Measurements from ENCODE around the gene ANKMY1.
"Not testable (repeated sequence)": the region's sequence is repeated elsewhere in the genome, so short reads cannot be mapped to it uniquely, and the experiment has no call there.

The ANKMY1 gene

DNA sequence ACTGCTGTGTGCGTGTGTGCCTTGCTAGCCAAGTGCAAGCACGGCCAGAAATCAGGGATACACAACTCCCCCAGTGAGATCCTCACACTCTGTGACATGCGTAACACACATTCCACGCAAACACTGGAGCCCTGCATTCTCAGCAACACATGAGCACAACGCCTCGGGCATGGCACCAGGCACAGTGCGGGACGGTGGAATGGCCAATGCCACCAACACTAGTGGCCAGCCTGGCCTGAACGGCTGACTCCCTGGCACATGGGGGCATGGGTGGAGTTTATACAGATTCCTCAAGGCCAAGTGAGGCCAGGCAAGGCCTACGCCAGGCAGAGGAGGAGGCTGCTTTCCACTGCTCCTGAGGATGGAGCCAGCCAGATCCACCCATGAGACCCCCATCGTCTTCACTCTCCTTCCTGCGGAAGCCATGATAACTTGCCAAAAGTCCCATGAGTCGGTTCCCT is 56.2 kb downstream of the ANKMY1 start:
- no peak for DNase-seq

DNA sequence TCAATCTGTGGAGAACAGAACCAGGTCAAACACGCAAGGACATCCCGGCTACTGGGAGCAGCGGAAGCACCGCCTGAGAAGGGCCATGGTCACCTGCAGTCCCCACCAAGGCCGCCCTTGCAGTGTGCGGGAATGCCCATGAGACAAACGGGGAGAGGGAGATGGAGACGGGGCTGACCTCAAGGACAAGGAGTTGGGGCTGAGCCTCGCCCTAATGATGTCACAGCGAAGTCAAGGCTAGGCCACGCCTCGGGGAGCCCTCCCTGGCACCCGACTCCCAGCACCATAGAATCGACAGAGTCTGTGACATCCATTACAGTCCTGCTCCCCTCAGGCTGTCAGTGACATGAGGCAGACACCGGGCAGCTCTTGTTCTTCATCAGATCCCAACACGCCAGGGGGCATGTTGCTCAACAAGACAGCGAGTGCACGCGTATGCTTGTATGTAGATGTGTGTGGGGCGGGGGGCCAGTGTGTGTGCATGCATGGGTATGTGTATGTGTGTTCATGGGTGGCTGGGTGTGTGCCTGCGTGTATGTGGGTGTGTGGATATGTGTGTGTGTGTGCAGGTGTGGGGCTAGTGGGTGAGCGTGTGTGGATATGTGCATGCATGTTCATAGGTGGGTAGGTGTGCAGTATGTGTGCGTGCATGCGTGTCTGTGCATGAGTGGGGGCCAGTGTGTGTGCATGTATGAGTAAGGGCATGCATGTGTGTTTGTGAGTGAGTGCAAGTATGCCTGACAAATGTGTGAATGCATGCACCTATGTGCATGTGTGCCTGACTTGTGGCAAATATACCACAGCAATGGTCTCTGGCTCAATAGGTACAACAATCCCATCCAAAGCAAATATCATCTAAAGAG is 57.0 kb downstream of the ANKMY1 start:
- no peak for DNase-seq

DNA sequence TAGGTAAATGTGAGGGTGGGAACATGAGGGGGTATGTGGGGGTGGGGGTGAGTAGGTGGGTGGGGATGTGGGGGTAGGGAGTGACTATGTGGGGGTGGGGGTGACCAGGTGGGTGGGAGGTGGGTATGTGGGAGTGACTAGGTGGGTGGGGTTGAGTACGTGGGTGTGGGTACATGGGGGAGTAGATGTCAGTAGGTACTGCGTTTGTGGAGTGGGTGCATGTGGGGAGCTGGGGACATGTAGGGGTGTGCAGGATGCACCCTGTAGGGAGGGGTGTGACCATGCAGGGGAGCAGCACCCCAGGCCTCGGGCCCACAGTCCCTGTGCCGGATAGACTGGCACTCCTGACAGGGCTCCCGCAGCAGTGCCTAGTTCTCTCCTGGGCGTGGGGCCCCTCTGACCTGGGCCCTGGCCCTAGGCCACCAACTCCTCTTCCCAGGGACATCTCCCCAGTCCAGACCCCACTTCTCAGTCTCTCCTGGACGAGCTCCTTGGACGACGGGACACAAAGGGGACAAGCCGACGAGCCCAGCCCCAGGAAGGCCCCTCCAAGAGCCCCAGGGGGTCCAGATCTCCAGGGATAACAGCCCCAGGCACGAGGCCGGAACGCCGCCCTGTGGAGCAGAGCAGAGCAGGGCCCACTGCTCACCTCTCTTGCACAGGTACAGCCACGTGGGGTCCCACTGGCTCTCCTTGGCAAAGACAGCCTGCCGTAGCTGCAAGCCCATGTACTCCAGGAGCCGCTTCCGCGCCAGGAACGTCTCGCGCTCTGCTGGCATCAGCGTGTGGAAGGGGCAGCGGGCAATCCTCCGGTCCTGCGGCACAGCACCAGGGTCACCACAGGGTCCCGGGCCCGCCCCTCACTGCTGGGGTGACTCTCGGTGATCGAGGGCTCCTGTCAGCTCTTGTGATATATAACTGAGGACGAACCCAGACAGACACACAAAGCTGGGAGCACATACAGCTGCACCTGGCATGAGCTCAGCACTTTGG is 58.2 kb downstream of the ANKMY1 start:
- no peak for DNase-seq

DNA sequence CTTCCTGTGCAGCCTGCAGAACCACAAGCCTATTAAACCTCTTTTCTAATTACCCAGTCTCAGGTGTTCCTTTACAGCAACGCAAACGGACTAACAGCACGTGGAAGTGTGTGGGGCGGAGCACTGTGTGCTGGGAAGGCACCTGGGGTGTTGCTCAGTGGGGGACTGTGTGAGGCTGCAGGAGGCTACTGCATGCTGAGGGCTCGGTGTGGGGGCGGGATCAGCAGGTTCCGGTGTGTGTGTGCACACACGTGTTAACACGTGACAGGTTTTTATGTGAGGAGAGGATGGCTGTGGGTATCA is 58.9 kb downstream of the ANKMY1 start:
- no peak for DNase-seq

DNA sequence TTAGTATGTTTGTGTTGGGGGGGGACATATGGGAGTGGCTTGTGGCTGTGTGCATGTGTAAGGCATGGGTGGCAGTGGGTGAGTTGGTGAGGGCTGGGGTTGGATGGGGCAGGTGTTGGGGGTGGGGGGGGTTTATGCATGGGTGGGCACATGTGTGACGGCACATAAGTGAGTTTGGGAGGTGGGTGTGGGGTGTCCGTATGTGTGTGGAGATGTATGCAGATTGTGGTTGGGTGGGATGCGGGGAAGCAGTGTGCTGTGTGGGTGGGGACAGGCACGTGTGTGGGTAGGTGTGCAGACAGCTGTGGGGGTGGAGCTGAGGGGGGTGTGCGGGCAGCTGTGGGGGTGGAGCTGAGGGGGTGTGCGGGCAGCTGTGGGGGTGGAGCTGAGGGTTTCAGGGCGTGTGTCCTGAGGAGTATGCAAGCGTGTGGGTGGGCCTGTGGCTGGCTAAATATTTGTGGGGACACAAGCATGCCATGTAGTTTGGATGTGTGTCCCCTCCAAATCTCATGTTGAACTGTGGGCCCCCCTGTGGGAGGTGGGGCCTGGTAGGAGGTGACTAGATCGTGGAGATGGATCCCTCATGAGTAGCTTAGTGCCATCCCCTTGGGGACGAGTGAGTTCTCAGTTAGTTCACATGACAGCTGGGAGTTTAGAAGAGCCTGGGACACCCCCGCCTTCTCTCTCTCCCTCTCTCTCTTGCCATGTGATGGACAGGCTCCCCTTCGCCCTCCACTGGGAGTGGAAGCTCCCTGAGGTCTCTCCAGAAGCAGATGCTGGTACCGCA is 59.4 kb downstream of the ANKMY1 start:
- DNase-seq: no peak

DNA sequence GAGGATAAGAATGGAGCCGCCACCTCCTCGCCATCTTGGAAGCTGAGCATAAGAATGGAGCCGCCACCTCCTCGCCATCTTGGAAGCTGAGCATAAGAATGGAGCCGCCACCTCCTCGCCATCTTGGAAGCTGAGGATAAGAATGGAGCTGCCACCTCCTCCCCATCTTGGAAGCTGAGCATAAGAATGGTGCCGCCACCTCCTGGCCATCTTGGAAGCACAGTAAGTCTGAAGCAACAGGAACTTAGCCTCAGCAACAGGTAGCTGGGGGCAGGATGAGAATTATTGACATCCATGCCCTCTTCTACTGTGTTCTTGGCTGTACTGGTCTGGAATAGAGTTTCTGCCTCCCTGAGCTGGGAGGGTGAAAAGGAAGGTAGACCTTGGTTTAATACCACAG is 60.7 kb downstream of the ANKMY1 start:
- DNase-seq: peak; percentile 37

DNA sequence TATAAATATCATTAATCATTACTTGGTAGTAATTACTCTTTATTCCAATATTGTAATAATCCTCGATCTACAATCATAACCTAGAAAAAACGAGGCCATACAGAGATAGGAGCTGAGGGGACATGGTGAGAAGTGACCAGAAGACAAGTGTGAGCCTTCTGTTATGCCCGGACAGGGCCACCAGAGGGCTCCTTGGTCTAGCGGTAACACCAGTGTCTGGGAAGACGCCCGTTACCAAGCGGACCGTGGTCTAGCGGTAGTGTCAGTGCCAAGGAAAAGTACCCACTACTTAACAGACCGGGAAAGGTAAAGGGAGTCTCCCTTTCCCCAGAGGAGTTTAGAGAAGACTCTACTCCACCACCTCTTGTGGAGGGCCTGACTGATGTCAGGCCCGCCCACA is 62.8 kb downstream of the ANKMY1 start:
- not testable (repeated sequence) for DNase-seq

DNA sequence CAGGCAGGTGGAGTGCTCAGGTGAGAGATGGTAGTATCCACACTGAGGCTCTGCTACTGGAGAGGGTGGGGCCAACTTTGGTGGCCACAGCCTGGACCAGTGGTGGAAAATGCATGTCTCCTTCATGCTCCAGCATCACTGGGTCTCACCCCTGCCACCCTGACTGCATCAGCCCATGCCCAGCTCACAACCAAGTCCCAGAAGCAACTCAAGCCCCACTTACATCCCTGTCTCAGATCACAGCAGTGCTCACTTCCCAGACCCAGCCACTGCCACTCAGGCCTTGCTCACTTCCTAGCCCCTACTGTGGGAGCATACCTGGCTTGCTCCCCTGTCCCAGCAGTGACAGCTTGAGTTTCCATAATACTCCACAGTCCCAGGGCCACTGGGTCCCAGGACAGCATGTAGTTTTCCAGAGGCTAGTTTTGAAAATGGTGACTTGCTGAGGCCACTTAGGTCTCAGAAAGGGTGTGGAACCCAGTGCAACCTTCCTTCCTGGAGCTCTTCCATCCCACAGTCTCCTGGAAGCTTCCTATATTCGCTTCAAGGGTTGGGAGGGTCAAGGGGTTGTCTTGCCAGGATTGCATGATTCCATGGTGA is 63.5 kb downstream of the ANKMY1 start:
- no peak for DNase-seq

DNA sequence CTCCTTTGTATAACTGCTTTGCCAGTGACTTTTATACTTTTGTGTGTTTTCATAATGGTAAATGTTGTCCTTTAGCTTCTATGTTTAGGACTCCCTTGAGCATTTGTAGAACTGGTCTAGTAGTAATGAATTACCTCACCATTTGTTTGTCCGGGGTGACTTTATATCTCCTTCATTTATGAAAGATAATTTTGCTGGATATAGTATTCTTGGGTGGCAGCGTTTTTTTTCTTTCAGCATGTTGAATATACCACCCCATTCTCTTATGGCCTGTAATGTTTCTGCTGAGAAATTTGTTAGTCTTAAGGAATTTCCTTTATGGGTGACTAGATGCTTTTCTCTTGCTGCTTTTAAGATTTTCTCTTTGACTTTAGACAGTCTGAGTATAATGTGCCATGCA is 66.3 kb downstream of the ANKMY1 start:
- no peak for DNase-seq

DNA sequence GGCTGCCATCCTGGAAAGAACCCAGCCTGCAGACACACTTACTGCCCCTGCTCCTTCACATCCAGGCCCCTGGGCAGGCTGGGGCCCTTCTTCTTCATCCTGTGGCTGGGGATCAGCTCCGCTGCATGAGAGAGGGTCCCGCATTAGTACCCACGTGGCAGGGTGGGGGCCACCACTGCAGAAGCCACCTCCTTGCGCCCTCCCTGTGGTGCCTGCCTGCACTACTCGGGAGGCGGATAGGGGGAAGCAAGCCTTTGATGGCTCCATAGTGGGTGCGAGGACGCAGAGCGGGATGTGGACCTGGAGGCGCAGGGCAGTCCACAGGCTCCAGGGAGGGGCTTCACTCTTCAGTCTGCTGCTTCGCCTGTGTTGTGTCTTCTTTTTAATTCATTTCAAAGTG is 75.6 kb downstream of the ANKMY1 start:
- DNase-seq: no peak

DNA sequence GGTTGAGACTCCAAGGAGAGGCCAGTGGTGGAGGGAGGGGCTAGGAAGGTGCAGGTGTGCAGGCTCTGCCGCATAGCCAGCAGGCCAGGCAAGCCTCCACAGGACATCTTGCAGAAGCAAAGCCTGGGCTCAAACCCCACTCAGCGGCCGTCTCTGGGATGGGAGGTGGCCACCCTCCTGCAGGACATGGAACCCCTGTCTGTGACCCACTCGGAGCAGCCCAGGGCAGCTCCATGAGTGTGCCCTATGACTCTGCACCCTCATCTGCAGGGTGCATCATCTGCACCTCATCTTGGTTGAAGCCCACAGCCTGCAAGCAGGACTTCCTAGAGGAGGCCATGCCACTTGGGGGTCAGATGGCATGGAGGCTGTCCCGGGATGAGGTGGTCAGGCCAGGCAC is 76.1 kb downstream of the ANKMY1 start:
- DNase-seq: no peak

DNA sequence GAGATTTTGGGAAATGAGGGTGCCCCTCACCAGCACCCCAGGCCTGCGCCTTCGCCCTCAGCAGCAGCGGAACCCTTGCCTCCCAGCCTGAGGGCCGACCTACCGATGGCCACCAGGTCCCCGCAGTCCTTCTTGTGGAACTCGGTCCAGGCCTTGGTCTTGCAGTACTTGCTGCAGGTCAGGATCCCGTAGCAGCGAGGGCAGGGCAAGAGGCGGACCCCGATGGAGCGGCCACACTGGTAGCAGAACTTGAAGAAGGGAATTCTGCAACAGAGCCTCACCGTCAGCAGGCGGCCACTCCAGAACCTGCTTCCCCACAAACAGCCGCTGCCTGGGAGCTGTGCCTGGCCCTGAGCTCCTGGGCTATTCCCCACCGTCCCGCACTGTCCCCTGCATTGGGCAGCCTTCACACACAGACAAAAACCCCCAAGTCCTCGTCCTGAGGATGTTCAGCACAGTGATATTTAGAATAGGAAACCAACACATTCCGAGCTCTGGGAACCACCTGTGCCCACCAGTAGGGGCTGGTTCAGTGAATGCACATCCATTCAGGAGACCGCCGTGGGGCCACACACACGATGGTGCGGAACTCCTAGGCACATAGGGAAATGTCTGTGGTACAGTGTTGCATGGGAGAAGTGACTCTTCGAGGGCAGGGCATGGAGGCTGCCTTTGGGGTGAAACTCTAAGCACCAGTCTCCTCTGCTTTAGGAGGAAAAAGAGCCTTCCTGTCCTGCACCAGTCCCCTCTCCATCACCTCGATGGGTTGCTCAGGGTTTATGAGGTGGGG is 76.8 kb downstream of the ANKMY1 start:
- no peak for DNase-seq

DNA sequence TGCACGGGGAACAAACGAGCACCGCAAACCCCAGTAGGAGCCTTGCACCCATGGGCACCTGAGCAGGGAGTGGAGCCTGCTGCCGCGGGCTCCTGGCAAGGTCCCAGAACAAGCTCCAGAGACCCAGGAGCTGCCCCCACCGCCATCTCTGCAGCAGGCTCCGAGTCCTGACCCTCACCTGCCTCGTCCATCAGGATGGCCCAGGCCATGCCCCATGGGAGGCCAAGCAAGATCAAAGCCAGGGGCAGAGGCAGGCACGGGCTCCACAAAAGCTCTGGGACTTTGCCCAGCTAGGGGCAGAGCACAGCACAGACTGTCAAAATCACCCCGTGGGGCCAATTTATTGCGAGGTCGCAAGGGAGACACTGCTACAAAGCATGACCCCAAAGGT is 78.7 kb downstream of the ANKMY1 start:
- DNase-seq: no peak

DNA sequence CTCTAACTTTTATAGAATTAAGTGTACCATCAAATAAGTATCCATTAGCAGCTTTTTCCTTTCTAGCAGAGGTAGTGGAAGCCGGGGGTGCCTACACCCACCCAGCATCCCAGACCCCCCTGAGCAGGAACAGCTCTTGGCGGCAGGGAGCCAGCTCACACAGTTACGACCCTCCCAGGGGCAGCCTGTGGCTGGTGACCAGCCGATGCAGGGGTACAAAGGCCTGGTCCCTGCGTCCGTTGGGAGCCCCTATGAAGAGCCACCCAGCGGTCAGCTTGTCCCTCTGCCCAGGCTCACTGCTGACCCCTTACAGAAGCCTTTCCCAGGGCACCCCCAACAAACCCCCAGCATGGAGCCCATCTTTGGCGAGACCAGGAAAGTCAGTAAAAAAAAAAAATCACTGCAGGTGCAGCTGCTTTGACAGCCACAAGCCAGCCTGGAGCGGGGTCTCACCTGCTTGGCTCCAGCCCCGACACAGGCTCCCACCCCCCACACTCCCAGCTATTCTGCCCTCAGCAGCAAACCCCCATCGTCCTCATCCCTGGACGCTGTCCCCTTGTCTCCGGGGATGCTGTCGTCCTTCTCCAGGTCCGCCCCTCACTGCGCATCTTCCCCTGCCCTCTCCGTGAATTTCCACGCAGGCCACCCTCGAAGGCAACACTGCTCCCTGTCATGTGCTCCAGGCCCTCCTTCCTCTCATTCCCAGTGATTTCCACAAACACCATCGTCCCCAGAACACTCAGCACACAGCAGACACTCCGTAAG is 79.3 kb downstream of the ANKMY1 start:
- DNase-seq: no peak

DNA sequence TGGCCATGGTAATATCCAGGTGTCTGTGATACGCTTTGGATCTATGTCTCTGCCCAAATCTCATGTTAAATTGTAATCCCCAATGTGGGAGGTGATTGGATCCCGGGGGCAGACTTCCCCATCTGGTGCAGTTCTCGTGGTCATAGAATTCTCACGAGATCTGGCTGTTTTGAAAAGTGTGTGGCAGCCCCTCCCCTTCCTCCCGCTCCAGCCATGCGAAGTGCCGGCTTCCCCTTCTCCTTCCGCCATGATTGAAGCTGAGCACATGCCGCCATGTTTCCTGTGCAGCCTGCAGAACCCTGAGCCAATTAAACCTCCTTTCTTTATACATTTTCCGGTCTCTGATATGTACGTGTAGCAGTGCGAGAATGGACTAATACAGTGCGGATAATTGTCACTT is 79.9 kb downstream of the ANKMY1 start:
- no peak for DNase-seq

DNA sequence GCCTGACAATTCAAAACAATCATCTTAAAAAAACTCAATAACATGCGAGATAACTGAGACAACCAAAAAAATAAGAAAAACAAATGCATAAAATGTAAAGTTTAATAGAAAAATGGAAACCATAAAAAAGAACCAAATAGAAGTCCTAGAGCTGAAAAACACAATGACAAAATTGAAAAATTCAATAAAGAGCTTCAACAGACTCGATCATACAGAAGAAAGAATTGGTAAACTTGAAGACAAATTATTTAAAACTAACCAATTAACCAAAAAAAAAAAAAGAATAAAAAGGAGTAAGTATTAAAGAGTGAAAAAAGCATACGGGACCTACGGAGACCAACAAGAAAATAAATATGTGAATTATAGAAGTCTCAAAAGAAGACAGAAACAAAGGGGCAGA is 84.6 kb downstream of the ANKMY1 start:
- no peak for DNase-seq

DNA sequence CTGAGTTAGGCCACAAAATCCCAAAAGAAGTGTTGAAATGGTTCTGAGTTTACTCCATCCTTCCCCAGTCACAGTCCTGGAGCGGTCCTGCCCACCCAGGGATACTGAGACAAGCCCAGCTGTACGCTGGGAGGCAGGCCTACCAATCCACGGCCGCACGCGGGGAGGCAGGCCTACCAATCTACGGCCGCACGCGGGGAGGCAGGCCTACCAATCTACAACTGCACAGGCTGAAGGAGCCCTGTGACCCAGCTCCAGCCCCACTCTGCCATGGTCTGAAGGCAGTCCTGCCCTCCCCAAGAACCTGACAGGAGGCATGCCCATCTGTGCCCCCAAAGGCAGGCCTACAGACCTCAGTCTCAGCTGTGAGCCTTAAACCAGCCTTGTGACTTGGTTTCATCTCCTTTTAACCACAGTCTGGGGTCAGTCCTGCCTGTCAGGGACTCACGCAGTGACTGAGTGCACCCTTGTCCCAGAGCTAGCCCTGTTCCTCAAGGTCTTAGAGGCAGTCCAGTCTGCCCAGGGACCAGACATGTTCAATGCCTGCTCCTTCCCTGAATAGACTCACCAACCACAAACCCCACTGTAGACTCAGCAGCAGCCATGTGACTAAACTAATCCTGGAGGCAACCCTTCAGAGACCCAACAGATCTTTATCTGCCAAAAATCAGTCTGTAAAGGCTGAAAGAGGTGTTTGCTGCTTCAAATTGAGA is 85.6 kb downstream of the ANKMY1 start:
- no peak for DNase-seq

DNA sequence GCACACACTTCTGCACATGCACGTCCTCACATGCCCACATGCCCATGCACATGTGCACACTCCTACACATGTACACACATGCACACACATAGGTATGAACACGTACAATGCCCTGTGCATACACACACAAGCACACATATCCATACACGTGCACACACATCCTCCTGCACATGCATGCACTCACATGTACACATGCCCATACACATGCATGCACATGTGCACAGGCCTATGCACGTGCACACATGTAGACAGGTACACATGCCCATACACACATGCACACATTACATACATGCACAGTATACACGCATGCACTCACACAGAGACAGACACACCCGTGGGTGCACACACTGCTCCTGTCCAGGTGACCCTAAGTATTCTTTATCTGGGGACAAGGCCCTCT is 88.0 kb downstream of the ANKMY1 start:
- no peak for DNase-seq

DNA sequence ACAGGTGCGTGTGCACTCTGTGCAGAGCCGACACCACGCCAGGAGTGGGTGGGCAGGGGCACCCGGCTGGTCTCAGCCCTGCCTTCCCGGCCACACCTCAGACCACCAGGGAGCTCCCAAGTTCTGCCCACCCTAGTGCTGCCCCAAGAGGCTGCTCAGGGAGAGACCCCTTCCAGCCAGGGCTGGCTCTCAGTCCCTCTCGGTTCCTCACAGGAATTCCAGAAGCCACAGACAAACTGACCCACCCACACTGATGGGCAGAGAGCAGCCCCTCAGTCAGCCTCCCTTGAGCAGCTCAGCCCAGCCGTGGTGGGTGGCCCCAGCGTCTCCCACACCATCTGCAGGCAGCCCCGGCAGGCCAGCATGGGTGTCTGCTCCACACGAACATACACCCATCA is 88.5 kb downstream of the ANKMY1 start:
- DNase-seq: no peak
